HG03196 (cell line): ENCODE data around the gene MRPS2.

Experiments used
- ATAC-seq: cut with Tn5 transposase; IDR thresholded peaks from one replicate; pipeline ENCODE4 v1.9.1; 2021; ENCODE audit not compliant: unreplicated experiment

MRPS2 gene

GRCh38 chr9:135480071-135480939, 20.2 kb upstream of the MRPS2 start:
- ATAC-seq: no peak

GRCh38 chr9:135480940-135481310, 19.6 kb upstream of the MRPS2 start:
- no peak for ATAC-seq

GRCh38 chr9:135482015-135482754, 18.3 kb upstream of the MRPS2 start:
- no peak for ATAC-seq

GRCh38 chr9:135484460-135485277, 15.8 kb upstream of the MRPS2 start:
- ATAC-seq: no peak

- ATAC-seq: no peak
These were observed 15.1 kb upstream of the MRPS2 start for GRCh38 chr9:135485385-135485784.

GRCh38 chr9:135485832-135486231, 14.7 kb upstream of the MRPS2 start:
- no peak for ATAC-seq

- ATAC-seq: no peak
These were observed 14.0 kb upstream of the MRPS2 start for GRCh38 chr9:135486267-135487065.

- ATAC-seq: no peak
These were observed 13.0 kb upstream of the MRPS2 start for GRCh38 chr9:135487281-135488012.

GRCh38 chr9:135488013-135488330, 12.5 kb upstream of the MRPS2 start:
- no peak for ATAC-seq

- no peak for ATAC-seq
These were observed 12.0 kb upstream of the MRPS2 start for GRCh38 chr9:135488527-135488926.

- ATAC-seq: no peak
These were observed 11.1 kb upstream of the MRPS2 start for GRCh38 chr9:135489188-135489906.

GRCh38 chr9:135490166-135490870, 10.2 kb upstream of the MRPS2 start:
- ATAC-seq: no peak

GRCh38 chr9:135490980-135491464, 9.5 kb upstream of the MRPS2 start:
- no peak for ATAC-seq

- no peak for ATAC-seq
These were observed 8.7 kb upstream of the MRPS2 start for GRCh38 chr9:135491764-135492163.

- no peak for ATAC-seq
These were observed 7.4 kb upstream of the MRPS2 start for GRCh38 chr9:135492886-135493669.

GRCh38 chr9:135494791-135495559, 5.5 kb upstream of the MRPS2 start:
- ATAC-seq: no peak
